ENCODE data around the gene ZNF277.
"Not testable (repeated sequence)": the region's sequence is repeated elsewhere in the genome, so short reads cannot be mapped to it uniquely, and the experiment has no call there.

ZNF277 gene

GRCh38 chr7:112238852-112239610 lies 32.5 kb downstream of the ZNF277 start:
- H3K36me3 Mint-ChIP-seq (ENCODE audit: low read depth) = peaks cover 38% of the 10 kb centered on the region
- H3K9me3 Mint-ChIP-seq = peaks cover 16% of the 10 kb centered on the region
- H3K27ac Mint-ChIP-seq = no peak overlapping the region
- H3K4me1 Mint-ChIP-seq (ENCODE audit: low read depth) = no peaks in the 10 kb centered on the region
- no peak overlapping the region for H3K4me3 Mint-ChIP-seq
- no peaks in the 10 kb centered on the region for H3K27me3 Mint-ChIP-seq
- DNase-seq = no peak

- no peaks in the 10 kb centered on the region for H3K27me3 Mint-ChIP-seq
- DNase-seq = no peak
- peaks cover 4% of the 10 kb centered on the region for H3K36me3 Mint-ChIP-seq (ENCODE audit: low read depth)
- no peak overlapping the region for H3K27ac Mint-ChIP-seq
- H3K9me3 Mint-ChIP-seq = peaks cover 7% of the 10 kb centered on the region
- no peak overlapping the region for H3K4me3 Mint-ChIP-seq
- peaks cover 31% of the 10 kb centered on the region for H3K4me1 Mint-ChIP-seq (ENCODE audit: low read depth)
Observed at GRCh38 chr7:112248598-112248997, 42.1 kb downstream of the ZNF277 start.

- not testable (repeated sequence) for H3K36me3 Mint-ChIP-seq (ENCODE audit: low read depth); H3K4me3 Mint-ChIP-seq; H3K27me3 Mint-ChIP-seq; H3K27ac Mint-ChIP-seq; H3K9me3 Mint-ChIP-seq; DNase-seq
- H3K4me1 Mint-ChIP-seq (ENCODE audit: low read depth) = peaks cover 41% of the 10 kb centered on the region
Observed at GRCh38 chr7:112249967-112250366, 43.5 kb downstream of the ZNF277 start.

GRCh38 chr7:112252141-112252540 lies 45.6 kb downstream of the ZNF277 start:
- H3K4me3 Mint-ChIP-seq = no peak overlapping the region
- H3K4me1 Mint-ChIP-seq (ENCODE audit: low read depth) = peaks cover 51% of the 10 kb centered on the region
- peaks cover 7% of the 10 kb centered on the region for H3K9me3 Mint-ChIP-seq
- no peak overlapping the region for H3K27ac Mint-ChIP-seq
- H3K27me3 Mint-ChIP-seq = no peaks in the 10 kb centered on the region
- no peak for DNase-seq
- no peaks in the 10 kb centered on the region for H3K36me3 Mint-ChIP-seq (ENCODE audit: low read depth)

- peaks cover 52% of the 10 kb centered on the region for H3K4me1 Mint-ChIP-seq (ENCODE audit: low read depth)
- H3K27ac Mint-ChIP-seq = no peak overlapping the region
- H3K27me3 Mint-ChIP-seq = no peaks in the 10 kb centered on the region
Observed at GRCh38 chr7:112252691-112253090, 46.2 kb downstream of the ZNF277 start.

GRCh38 chr7:112254156-112254555 lies 47.7 kb downstream of the ZNF277 start:
- Mint-ChIP-seq H3K4me3 (no peak overlapping the region), H3K27me3 (no peaks in the 10 kb centered on the region), H3K9me3 (peaks cover 2% of the 10 kb centered on the region), H3K27ac (no peak overlapping the region), H3K4me1 (ENCODE audit: low read depth) (peaks cover 52% of the 10 kb centered on the region), H3K36me3 (ENCODE audit: low read depth) (no peaks in the 10 kb centered on the region)
- no peak for DNase-seq

More at GRCh38 chr7:112252691-112253090, 46.2 kb downstream of the ZNF277 start:
- no peak for DNase-seq
- H3K4me3 Mint-ChIP-seq = no peak overlapping the region
- H3K36me3 Mint-ChIP-seq (ENCODE audit: low read depth) = no peaks in the 10 kb centered on the region
- peaks cover 7% of the 10 kb centered on the region for H3K9me3 Mint-ChIP-seq

GRCh38 chr7:112254709-112255387 lies 48.4 kb downstream of the ZNF277 start:
- H3K4me1 Mint-ChIP-seq (ENCODE audit: low read depth) = peaks cover 51% of the 10 kb centered on the region
- no peaks in the 10 kb centered on the region for H3K27me3 Mint-ChIP-seq
- no peak overlapping the region for H3K4me3 Mint-ChIP-seq
- H3K36me3 Mint-ChIP-seq (ENCODE audit: low read depth) = no peaks in the 10 kb centered on the region
- H3K9me3 Mint-ChIP-seq = no peaks in the 10 kb centered on the region
- H3K27ac Mint-ChIP-seq = no peak overlapping the region
- no peak for DNase-seq

- no peak overlapping the region for H3K27ac Mint-ChIP-seq
- no peak overlapping the region for H3K4me3 Mint-ChIP-seq
- no peaks in the 10 kb centered on the region for H3K36me3 Mint-ChIP-seq (ENCODE audit: low read depth)
- H3K4me1 Mint-ChIP-seq (ENCODE audit: low read depth) = peaks cover 49% of the 10 kb centered on the region
- no peaks in the 10 kb centered on the region for H3K27me3 Mint-ChIP-seq
- no peaks in the 10 kb centered on the region for H3K9me3 Mint-ChIP-seq
- DNase-seq = no peak
Observed at GRCh38 chr7:112255388-112255720, 48.9 kb downstream of the ZNF277 start.

- peaks cover 42% of the 10 kb centered on the region for H3K4me1 Mint-ChIP-seq (ENCODE audit: low read depth)
- no peaks in the 10 kb centered on the region for H3K27me3 Mint-ChIP-seq
- H3K4me3 Mint-ChIP-seq = no peak overlapping the region
- no peak for DNase-seq
- H3K9me3 Mint-ChIP-seq = no peaks in the 10 kb centered on the region
- H3K27ac Mint-ChIP-seq = no peak overlapping the region
- no peaks in the 10 kb centered on the region for H3K36me3 Mint-ChIP-seq (ENCODE audit: low read depth)
Observed at GRCh38 chr7:112257073-112257472, 50.6 kb downstream of the ZNF277 start.

GRCh38 chr7:112260911-112261310 lies 54.4 kb downstream of the ZNF277 start:
- no peaks in the 10 kb centered on the region for H3K36me3 Mint-ChIP-seq (ENCODE audit: low read depth)
- H3K9me3 Mint-ChIP-seq = no peaks in the 10 kb centered on the region
- H3K4me1 Mint-ChIP-seq (ENCODE audit: low read depth) = peaks cover 38% of the 10 kb centered on the region
- H3K27ac Mint-ChIP-seq = no peak overlapping the region
- DNase-seq = no peak
- H3K4me3 Mint-ChIP-seq = no peak overlapping the region
- H3K27me3 Mint-ChIP-seq = no peaks in the 10 kb centered on the region

GRCh38 chr7:112262036-112262435 lies 55.5 kb downstream of the ZNF277 start:
- no peak overlapping the region for H3K4me3 Mint-ChIP-seq
- H3K27me3 Mint-ChIP-seq = no peaks in the 10 kb centered on the region
- H3K4me1 Mint-ChIP-seq (ENCODE audit: low read depth) = peaks cover 38% of the 10 kb centered on the region
- no peaks in the 10 kb centered on the region for H3K36me3 Mint-ChIP-seq (ENCODE audit: low read depth)
- DNase-seq = no peak
- no peaks in the 10 kb centered on the region for H3K9me3 Mint-ChIP-seq
- no peak overlapping the region for H3K27ac Mint-ChIP-seq

GRCh38 chr7:112262855-112263487 lies 56.5 kb downstream of the ZNF277 start:
- H3K27me3 Mint-ChIP-seq = no peaks in the 10 kb centered on the region
- H3K4me3 Mint-ChIP-seq = no peak overlapping the region
- no peaks in the 10 kb centered on the region for H3K9me3 Mint-ChIP-seq
- no peak overlapping the region for H3K27ac Mint-ChIP-seq
- DNase-seq = no peak
- H3K36me3 Mint-ChIP-seq (ENCODE audit: low read depth) = peaks cover 2% of the 10 kb centered on the region
- H3K4me1 Mint-ChIP-seq (ENCODE audit: low read depth) = peaks cover 42% of the 10 kb centered on the region

GRCh38 chr7:112263519-112263918 lies 57.0 kb downstream of the ZNF277 start:
- H3K36me3 Mint-ChIP-seq (ENCODE audit: low read depth) = peaks cover 4% of the 10 kb centered on the region
- peaks cover 43% of the 10 kb centered on the region for H3K4me1 Mint-ChIP-seq (ENCODE audit: low read depth)
- DNase-seq = no peak

GRCh38 chr7:112266141-112266540 lies 59.6 kb downstream of the ZNF277 start:
- Mint-ChIP-seq H3K4me3 (no peak overlapping the region), H3K27me3 (no peaks in the 10 kb centered on the region), H3K9me3 (no peaks in the 10 kb centered on the region), H3K4me1 (ENCODE audit: low read depth) (peaks cover 38% of the 10 kb centered on the region), H3K36me3 (ENCODE audit: low read depth) (peaks cover 6% of the 10 kb centered on the region), H3K27ac (no peak overlapping the region)
- DNase-seq = no peak

More at GRCh38 chr7:112263519-112263918, 57.0 kb downstream of the ZNF277 start:
- Mint-ChIP-seq H3K4me3 (no peak overlapping the region), H3K27ac (no peak overlapping the region), H3K9me3 (no peaks in the 10 kb centered on the region), H3K27me3 (no peaks in the 10 kb centered on the region)
